GM18909 (cell line): Measurements from ENCODE around the gene CLSTN2.

Experiments used
- ATAC-seq: cut with Tn5 transposase; IDR thresholded peaks from one replicate; pipeline ENCODE4 v1.9.1; 2021; ENCODE audit warnings: mild to moderate bottlenecking; ENCODE audit not compliant: unreplicated experiment, poor library complexity

The CLSTN2 gene

DNA sequence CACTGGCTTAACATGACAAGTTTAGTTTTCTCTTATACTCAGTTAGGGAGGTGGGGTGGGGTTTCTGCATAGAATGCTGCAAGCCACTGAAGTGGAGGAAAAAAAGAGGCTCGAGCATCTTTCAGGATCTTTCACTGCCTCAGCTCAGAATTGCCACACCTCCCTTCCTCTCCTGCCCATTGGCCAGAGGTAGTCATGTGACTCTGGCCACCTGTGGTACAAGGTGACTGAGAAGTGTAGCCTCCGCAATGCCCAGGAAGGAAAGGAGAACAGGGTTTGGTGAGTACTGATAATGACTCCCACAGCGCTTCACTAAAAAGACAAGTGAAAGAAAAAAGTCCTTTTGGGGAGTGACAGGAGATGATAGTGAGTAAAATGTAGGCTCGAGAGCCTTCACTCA is 618.6 kb downstream of the CLSTN2 start:
- ATAC-seq, result no peak

DNA sequence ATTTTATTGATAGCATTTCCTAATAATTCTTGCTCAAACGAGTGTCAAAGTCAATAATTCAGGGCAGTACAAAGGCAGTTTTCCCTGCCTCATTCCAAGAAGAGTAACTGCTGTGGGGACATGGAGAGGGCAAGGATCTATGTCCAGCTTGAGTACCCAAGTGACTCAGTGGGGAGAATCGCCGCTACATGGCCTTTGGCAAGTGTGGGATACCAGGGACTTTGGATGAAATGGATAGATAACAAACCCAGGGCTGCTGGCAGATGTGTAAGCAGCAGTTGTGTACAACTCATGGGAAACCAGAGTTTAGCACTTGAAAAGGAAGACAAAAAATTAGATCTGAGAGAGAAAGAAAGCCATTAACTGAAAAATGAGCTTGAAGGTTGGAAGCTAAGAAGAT is 620.7 kb downstream of the CLSTN2 start:
- no peak for ATAC-seq

DNA sequence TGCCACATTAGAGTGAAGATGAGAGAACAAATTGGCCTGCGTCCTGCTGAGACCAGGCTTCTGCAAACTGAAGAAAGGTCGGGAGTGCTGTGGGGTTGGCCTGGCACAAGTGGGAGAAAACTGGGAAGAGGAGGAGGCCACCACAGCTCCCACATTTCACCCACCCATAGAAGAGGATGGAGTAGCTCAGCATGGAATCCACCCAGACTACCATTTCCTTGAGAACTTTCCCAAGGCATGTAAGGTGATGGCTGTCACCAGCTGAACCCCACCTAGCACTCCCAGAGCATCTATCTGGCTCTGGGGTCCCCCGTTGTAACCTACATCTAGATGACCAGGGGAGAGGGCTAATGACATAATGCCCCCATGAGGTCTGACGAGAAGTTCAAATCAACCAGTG is 622.5 kb downstream of the CLSTN2 start:
- no peak for ATAC-seq

DNA sequence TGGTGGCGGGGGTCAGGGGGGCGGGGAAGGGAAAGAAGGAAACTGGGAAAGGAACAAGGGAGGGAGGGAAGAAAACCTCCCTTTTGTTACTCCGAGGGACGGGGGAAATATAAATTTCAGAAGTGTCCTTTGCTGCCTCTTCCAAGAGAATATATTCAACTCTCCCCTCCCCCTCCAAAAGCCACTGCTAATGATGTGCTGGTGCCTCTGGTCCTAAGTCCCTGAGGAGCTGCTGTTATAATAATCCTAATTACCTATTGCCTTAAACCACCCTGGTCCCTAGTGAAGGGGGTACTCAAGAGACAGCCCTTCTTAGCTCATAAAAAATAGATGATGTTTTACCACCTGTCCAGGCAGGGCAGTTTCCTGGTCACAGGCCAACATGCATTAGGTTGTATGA is 624.6 kb downstream of the CLSTN2 start:
- no peak for ATAC-seq

DNA sequence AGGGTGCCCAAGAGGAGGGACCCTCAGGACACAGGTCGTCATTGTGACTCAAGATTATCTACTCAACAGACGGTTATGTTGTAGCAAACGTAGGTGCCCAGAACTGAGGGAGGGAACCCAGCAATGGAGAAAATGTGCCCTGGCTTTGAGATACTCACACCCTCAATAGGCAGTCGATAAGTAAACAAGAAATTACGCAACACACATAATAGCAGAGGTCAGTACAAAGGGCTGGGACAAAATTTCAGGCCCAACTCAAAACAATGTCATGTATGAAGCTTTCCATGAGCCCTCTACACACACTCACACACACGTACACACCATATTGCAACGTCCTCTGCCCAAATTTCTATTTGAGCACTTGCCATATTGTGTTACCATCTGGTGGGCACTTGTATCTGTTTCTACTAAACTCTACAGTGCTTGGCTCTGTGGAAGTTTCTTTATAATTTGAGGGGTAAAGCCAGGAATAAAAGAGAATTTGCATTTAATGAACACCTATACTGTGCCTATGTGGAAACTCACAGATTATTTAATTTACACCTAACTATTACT is 628.3 kb downstream of the CLSTN2 start:
- no peak for ATAC-seq

DNA sequence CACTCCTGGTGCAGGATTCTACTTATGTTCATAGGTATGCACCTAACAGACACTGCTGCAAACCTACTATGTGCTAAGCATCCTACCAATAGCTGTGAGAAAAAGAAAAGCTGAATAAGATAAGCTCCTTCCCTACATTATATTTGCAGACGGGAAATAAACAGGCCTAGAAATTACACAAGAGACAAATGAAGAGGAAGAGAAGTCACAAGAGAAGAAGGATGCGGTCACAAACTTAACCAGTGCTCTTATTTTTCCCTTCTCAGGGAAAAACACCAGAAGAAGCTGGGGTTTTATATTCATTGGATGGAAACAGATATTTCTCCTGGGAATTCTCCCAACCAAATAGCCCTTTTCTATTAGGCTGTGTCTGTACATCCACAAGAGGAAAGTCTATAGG is 633.1 kb downstream of the CLSTN2 start:
- ATAC-seq, result no peak

DNA sequence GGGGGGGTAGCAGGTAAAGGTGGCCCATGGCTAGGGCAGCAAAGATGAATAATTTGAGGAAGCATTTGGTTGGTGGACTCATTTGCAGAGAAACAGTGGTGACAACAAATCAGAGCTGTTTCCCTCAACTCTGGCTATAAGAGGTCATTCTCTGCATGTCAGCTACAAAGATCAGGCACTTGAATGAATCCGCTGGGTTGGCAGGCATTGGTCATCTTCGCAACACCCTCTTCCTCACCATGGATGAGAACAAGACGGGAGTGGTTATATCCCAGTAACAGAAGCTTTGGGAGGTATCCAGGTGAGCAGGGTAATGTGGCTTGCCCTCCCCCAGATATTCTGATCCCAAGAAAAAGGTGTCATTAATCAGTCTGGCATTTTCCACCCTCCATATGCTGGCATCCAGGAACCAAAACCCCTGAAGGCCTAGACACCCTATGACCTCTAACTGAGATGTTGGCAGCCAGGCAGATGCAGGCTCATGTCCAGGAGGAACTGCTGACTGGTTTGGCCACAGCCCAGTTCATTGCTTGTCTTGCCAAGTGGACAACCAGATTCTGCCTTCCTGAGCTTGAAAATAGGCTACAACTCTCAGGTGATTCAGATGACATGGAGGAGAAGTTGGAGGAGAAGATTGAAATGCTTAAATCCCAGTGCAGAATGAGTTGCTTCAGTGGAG is 634.0 kb downstream of the CLSTN2 start:
- no peak for ATAC-seq

DNA sequence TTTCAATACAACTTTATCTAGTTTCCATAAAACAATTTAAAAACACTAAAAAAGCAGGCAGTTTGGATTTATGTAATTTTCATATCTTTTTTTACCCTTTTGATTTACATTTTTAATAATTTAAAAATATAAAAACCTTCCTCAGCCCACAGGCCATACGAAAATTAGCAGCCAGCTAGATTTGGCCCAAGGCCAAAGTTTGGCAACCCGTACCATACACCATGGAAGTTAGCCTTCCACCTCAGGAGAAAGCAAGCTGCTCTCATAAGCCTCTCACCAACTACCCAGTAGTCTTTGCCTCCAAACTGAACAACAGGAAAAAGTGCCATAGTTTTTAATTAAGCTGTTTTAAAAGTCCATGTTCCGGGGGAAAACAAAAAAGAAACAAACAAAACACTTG is 635.6 kb downstream of the CLSTN2 start:
- ATAC-seq, result no peak

DNA sequence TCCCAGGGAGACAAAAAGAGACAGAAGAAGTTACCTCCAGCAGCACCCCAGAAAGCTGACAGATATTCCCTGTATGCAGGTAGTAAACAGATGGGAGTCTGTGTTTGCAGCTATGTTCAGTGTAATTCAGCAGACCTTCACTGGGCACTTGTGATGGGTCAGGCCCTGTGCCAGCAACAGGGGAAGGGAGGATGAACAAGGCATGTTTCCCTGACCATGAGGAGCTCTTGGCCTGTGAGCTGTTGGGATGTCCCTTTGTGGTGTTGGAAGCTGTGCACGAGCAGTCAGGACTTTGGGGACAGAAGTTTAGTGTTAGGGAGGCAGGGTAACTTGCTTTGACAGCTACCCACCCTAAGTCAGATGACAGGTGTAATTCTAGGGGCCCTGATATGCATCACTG is 636.9 kb downstream of the CLSTN2 start:
- ATAC-seq, result no peak

DNA sequence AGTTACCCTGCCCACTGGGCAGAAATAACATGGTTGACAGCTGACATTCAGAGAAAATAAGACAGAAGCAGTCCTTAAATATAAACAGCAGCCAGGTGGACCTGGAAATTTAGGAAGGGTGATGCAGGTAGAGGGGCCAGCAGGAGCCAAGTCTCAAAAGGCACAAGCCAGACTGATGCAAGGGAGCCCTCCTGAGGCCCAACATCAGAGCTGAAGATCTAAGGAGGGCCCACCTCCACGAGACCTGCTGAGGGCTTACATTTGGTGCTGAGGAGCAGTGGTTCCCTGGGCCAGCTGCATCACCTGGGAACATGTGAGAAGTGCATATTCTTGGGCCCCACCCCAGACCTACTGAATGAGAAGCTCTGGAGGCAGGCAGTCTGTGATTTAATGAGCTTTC is 637.3 kb downstream of the CLSTN2 start:
- ATAC-seq, result no peak

DNA sequence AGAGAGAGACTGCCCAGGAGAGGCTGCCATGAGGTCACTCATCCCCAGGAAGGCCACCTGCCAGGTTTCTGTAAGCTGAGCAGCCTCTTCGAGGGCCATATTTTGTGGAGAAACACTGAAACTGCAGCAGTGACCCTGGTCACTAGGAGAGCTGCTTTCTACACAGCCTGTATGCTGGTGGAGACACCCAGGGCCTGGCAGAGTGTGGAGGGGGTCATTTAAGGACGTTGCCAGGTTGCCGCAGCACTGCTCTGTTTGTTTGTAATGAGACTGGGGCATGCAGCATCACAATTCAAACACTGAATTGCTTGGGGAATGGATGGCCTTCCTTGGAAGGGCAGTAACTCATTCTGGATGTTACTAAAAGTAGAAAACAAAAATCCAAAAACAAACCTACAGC is 638.0 kb downstream of the CLSTN2 start:
- ATAC-seq, result no peak

DNA sequence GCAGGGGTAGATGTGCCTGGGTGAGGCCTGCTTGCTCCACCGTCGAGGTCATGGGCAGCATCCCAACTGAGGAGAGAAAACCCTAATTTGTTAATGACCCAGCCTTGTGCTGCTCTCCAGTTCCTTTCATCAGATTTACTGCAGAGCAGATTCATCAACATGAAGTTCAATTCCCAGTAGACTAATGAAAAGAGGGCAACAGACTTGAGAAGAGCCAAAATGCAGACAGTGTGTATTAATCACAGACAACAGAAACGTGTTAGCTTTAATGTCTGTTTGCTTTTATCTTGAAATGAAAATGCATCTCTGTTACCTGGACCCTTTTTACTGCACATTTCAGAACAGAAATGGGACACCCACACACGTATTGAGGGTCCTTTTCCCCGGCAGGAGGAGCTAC is 639.4 kb downstream of the CLSTN2 start:
- no peak for ATAC-seq

DNA sequence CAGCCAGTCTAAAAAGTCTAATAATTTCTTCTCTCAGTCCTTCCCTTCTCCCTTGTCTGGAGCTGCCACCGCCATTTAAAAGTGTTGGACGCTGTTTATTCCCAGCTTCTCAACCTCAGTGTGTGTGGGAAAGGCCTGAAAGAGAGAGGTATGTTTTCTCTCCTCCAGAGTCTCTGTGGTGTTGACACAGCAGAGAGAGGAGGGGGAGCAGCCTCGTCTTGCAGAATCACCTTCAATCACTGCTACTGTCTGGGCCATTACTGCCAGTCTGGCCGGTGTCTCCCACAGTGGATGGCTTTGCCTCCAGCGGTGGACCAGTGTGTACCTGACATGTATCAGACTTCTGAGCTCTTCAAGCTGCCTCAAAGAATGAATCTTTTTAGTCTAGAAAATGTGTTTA is 641.5 kb downstream of the CLSTN2 start:
- no peak for ATAC-seq

DNA sequence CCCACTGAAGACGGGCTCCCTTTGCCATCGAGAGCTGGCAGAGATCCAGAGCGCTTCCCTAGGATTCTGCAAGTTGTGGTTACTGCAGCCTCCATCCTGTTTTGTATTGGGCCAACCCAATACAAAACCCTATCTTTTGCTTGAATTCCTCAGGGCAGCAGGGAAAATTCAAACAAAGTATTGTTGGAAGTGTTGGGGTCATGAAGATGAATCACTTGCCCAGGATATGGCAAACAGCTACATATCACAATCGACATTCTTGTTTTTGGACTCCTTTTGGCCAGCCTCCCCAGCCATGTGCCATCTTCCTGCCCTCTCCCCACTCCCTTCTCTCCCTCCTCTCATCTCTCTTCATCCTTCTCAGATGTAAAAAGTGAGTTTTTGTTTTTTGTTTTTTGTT is 642.9 kb downstream of the CLSTN2 start:
- ATAC-seq, result no peak

DNA sequence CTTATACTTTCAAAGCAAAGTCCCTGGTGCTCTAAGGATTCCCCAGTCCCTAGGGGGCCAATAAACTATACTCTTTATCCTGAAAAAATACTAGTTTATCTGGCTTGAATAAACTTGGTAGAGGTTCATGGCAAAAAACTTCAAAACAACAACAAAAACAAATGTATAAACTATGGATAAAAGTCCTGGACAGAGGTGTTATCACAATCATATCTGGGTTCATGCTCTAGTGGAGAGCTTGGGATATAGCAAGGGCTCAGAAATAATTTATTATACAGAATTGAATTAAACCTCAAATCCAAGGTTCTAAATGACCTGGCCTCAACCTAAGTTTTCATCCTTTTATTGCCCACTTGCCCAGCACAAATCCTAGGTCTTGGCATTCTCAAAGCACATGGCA is 644.3 kb downstream of the CLSTN2 start:
- no peak for ATAC-seq

DNA sequence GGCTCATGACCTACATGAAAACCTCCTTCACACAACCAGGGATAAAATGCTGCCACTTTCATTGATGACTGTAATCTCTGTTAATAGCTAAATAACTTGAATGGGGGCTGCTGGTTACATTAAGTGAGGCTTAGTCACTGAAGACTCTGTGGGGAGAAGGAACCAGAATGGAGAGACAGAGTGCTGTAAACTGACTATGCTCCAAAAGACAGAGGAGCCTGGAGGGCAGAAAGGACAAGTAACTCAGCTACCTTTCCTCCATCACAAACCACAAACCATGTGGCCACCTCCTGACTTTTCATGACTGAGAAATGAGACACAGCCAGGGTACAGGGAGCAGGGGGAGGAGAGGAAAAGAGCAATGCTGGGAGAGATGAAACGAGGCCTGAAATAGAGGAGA is 645.8 kb downstream of the CLSTN2 start:
- no peak for ATAC-seq

DNA sequence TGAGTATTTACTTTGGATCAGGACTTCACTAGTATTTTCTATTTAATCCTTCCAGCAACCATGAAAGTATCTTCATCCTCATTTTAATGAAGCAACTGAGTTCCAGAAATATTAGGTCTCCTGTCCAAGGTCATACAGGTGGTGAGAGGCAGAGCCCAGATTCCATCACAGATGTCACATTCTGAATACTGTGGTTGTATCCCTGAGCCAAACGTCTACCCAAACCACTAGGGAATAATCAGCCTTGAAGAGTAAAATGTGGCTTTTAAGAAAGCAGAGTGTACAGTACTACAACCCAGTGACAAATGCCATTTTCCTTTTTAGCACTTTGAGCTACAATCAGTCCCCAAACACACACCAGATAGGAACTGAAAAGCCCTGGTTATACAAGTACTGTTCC is 649.6 kb downstream of the CLSTN2 start:
- ATAC-seq, result no peak

DNA sequence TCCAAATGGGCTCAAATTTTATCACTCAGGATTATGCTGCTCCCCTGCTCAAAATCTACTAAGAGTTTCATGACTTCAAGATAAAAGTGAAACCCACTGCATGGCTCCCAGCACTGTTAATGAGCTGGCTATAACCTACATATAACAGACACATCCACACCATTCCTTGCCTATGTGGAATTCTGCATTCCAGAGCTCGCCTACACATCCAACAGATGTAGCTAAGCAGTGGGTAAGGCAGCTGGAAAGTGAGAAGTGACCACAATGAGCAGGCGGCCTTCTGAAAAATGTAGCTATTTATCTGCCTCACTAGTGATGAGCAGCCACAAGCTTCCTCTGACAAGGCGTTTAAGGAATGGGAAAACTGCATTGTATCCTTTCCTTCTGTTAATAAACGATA is 650.8 kb downstream of the CLSTN2 start:
- no peak for ATAC-seq

DNA sequence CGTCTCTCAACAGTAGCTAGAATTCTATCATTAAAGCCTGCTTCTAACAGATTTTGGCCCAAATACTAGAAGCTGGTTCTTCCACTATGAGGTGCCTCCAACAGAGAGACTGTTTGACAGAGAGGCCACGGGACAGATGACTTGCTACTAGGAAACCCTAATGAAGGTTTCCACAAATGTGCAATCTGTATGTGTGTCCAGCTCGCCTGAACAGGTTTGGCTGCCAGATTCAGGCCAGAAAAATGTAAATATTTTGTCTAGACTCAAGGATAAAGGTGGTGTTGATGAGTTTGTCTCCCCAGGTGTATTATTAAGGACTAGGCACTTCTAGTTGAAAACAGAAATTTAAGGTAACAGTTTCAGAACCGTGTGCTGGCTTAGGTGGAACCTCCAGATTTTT is 651.3 kb downstream of the CLSTN2 start:
- no peak for ATAC-seq

DNA sequence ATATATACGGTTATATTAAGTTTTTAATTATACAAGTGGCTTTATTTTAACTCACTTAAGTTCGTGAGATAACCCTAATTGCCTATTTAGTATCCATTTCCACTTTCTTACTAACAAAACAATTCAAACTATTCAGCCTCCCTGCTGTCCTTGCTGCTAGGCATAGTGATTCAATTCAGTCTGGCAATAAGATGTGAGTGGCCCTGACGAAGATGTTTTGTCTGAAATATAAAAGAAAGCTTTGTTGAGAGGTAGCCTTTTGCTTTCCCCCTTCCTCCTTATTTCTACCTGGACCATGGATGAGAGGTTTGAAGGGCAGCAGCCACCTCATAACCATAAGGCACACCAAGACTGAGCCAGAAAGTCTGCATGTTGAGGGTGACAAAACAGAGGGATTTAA is 653.6 kb downstream of the CLSTN2 start:
- ATAC-seq, result no peak

DNA sequence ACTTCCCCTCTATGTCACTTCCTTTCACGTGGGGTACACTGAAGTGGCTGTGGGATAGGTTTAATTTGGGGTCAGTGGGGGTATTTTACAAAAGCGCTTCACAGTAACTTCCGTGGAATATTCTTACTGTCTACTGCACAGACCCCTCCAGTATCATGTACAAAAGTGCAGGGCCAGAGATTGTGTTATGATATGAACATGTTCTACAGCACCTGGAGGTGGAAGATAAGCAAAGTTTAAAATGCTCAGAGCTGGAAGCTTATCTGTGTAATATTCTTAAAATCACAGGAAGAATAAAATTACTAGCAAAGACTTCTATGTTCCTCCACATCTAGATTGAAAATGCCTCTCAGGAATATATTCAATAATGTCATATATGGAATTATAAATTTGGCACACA is 658.8 kb downstream of the CLSTN2 start:
- no peak for ATAC-seq

DNA sequence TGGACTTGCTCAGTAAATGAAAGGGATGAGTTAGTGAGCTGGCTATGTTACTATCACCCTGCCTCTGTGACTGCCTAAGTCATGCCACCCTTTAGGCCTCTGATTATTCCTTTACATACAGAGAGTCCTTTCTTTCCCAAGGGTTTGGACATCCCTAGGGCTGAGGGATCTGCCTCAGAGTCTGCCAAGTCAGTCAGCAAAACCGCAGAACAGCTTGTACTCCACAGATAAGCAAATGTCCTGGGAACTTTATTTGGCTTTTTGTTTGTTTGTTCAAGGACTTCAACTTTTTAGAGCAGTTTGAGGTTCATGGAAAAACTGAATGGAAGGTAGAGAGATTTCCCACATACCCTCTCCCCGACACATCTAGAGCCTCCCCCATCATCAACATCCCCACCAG is 660.3 kb downstream of the CLSTN2 start:
- no peak for ATAC-seq

DNA sequence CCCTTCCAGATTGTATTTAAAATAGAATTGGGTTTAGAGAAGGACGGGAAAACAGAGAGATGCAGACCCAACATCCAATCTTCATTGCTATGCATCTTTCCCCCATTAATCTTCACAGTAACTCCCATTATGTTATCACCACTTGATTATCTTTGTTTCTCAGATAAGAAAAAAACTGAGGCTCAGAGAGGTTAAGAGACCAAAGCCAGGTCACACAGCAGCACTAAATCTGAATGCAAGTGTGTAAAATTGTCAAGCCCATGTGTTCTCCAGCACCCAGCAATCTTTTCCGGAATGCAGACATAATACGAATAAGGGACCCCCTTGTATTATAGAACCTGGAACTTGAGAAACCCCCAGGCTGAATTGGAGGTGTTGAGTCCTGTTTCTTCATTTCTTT is 662.4 kb downstream of the CLSTN2 start:
- ATAC-seq, result no peak
